WTC11 (cell line): Measurements from ENCODE around the gene SRGN.

Source experiments
- ATF6 ChIP-seq: sonication (generic); formaldehyde crosslinking; IDR thresholded peaks from 2 replicates; pipeline ENCODE4 v1.8.1; 2023; ENCODE audit warnings: mild to moderate bottlenecking, missing genetic modification reagents
- CTCF ChIP-seq: fragments of 200-600 bp; IDR thresholded peaks from 2 replicates; pipeline ENCODE4 v1.8.0; 2022; ENCODE audit warnings: antibody characterized with exemption
- E2F1 ChIP-seq: sonication (generic); formaldehyde crosslinking; IDR thresholded peaks from 2 replicates; pipeline ENCODE4 v1.8.0; 2022; ENCODE audit warnings: mild to moderate bottlenecking, missing genetic modification reagents
- NFE2L1 ChIP-seq: sonication (generic); formaldehyde crosslinking; IDR thresholded peaks from 2 replicates; pipeline ENCODE4 v1.8.1; 2023; ENCODE audit warnings: missing genetic modification reagents
- NR1H2 ChIP-seq: sonication (generic); formaldehyde crosslinking; IDR thresholded peaks from 2 replicates; pipeline ENCODE4 v1.9.0; 2021; ENCODE audit warnings: mild to moderate bottlenecking, moderate library complexity, missing genetic modification reagents
- SP1 ChIP-seq: sonication (generic); formaldehyde crosslinking; conservative IDR thresholded peaks from 2 replicates; pipeline ENCODE4 v1.8.1; 2022; ENCODE audit warnings: missing genetic modification reagents
- USF2 ChIP-seq: sonication (generic); formaldehyde crosslinking; IDR thresholded peaks from 2 replicates; pipeline ENCODE4 v1.8.1; 2023; ENCODE audit warnings: mild to moderate bottlenecking, missing genetic modification reagents, moderate library complexity
- TF ChIP-seq, protein P1 (sequence below): sonication (generic); formaldehyde crosslinking; IDR thresholded peaks from 2 replicates; pipeline ENCODE4 v1.8.0; 2022; ENCODE audit warnings: mild to moderate bottlenecking, missing genetic modification reagents

- TF ChIP-seq E2F1 (no peak), CTCF (no peak), USF2 (no peak), NR1H2 (CRISPR knock-in tag) (no peak), ATF6 (CRISPR knock-in tag) (no peak), SP1 (CRISPR knock-in tag) (no peak), NFE2L1 (CRISPR knock-in tag) (no peak)
- TF ChIP-seq, protein P1, sequence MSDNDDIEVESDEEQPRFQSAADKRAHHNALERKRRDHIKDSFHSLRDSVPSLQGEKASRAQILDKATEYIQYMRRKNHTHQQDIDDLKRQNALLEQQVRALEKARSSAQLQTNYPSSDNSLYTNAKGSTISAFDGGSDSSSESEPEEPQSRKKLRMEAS (CRISPR knock-in tag) = no peak
Observed at GRCh38 chr10:69088801-69089501, 1.0 kb downstream of the SRGN start.
